ENCODE results near the gene SEC22B. TPM values are rescaled to one million over a fixed set of nuclear protein-coding genes. Genes with fewer than 3 reads are reported as not detected.

Gene SEC22B
- total RNA-seq, 1 donor from 2014 or later: 12.4 TPM

Other genes starting within 250 kb of the SEC22B start
- gene NOTCH2, start 106.9 kb downstream of the SEC22B start, total RNA-seq: 20.1 TPM
- gene NBPF8, start 238.5 kb upstream of the SEC22B start, total RNA-seq: 1.00 TPM